HG02588 (cell line): Measurements from ENCODE around the gene PNO1.
A peak's percentile ranks its signal among the peaks of the same experiment; 100 is the strongest.

ENCODE experiments used
- ATAC-seq: cut with Tn5 transposase; IDR thresholded peaks from one replicate; pipeline ENCODE4 v1.9.1; 2021; ENCODE audit warnings: mild to moderate bottlenecking, moderate library complexity; ENCODE audit not compliant: unreplicated experiment

Gene PNO1

GRCh38 chr2:68193144-68193543, 35.5 kb downstream of the PNO1 start:
- no peak for ATAC-seq

- ATAC-seq: no peak
These were observed 36.2 kb downstream of the PNO1 start for GRCh38 chr2:68193787-68194372.

GRCh38 chr2:68195096-68195495, 37.4 kb downstream of the PNO1 start:
- no peak for ATAC-seq

- no peak for ATAC-seq
These were observed 38.5 kb downstream of the PNO1 start for GRCh38 chr2:68196120-68196716.

- ATAC-seq: no peak
These were observed 42.6 kb downstream of the PNO1 start for GRCh38 chr2:68200157-68200787.

- ATAC-seq: peak; percentile 96
These were observed 45.9 kb downstream of the PNO1 start for GRCh38 chr2:68203587-68203986.

- no peak for ATAC-seq
These were observed 49.1 kb downstream of the PNO1 start for GRCh38 chr2:68206793-68207192.

- peak; percentile 92 for ATAC-seq
These were observed 56.7 kb downstream of the PNO1 start for GRCh38 chr2:68214381-68214780.

- ATAC-seq: no peak
These were observed 59.0 kb downstream of the PNO1 start for GRCh38 chr2:68216454-68217310.

- no peak for ATAC-seq
These were observed 60.0 kb downstream of the PNO1 start for GRCh38 chr2:68217729-68218128.

- no peak for ATAC-seq
These were observed 60.7 kb downstream of the PNO1 start for GRCh38 chr2:68218343-68218901.

GRCh38 chr2:68222287-68222686, 64.6 kb downstream of the PNO1 start:
- ATAC-seq: no peak

GRCh38 chr2:68223419-68223818, 65.7 kb downstream of the PNO1 start:
- no peak for ATAC-seq

- ATAC-seq: peak; percentile 68
These were observed 67.5 kb downstream of the PNO1 start for GRCh38 chr2:68225119-68225632.
